SU-DHL-6 (cell line): Measurements from ENCODE around the gene PRKCE.

Experiments
- EZH2phosphoT487 ChIP-seq: fragments of 200-600 bp; sonication (generic), shearing (Covaris generic); conservative IDR thresholded peaks from 2 replicates; pipeline ENCODE4 v1.6.1; 2018; ENCODE audit warnings: mild to moderate bottlenecking, antibody characterized with exemption, low read length, moderate library complexity, mixed read lengths
- TF ChIP-seq, protein P1 (sequence below): fragments of 200-600 bp; sonication (generic); IDR thresholded peaks from one replicate; pipeline ENCODE4 v1.5.1; 2017; ENCODE audit warnings: antibody characterized with exemption, mild to moderate bottlenecking, low read length, moderate library complexity; ENCODE audit not compliant: insufficient read depth, poor library complexity, severe bottlenecking

DNA sequence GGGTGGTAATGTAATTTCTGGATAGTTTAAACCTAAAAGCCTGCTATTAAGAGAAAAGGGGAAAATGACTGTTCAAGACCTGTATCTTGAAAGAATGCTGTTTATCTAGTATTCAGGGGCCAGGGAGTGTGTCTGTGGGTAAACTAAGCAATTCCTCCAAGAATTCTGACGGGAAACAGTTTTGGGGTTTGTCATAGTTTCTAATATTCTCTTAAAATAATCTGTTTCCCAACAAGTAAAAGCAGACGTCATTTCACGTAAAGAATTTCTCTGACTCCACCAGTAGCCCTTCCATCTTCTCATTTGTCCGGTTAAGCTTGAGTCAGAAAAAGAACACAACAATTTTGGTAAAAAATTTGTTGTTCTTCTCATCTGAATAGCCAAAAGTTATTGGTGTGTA is 413.7 kb downstream of the PRKCE start:
- TF ChIP-seq, protein P1, sequence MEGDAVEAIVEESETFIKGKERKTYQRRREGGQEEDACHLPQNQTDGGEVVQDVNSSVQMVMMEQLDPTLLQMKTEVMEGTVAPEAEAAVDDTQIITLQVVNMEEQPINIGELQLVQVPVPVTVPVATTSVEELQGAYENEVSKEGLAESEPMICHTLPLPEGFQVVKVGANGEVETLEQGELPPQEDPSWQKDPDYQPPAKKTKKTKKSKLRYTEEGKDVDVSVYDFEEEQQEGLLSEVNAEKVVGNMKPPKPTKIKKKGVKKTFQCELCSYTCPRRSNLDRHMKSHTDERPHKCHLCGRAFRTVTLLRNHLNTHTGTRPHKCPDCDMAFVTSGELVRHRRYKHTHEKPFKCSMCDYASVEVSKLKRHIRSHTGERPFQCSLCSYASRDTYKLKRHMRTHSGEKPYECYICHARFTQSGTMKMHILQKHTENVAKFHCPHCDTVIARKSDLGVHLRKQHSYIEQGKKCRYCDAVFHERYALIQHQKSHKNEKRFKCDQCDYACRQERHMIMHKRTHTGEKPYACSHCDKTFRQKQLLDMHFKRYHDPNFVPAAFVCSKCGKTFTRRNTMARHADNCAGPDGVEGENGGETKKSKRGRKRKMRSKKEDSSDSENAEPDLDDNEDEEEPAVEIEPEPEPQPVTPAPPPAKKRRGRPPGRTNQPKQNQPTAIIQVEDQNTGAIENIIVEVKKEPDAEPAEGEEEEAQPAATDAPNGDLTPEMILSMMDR = no peak
- TF ChIP-seq EZH2phosphoT487 = no peak
